Measurements from ENCODE around the gene CCDC141. TPM values are rescaled to one million over a fixed set of nuclear protein-coding genes. Genes with fewer than 3 reads are reported as not detected.
A peak's percentile ranks its signal among the peaks of the same experiment; 100 is the strongest.

CCDC141 gene
- total and polyA plus RNA-seq, 2 experiments from 2014 or later = 11.7 to 13.4 TPM

DNA sequence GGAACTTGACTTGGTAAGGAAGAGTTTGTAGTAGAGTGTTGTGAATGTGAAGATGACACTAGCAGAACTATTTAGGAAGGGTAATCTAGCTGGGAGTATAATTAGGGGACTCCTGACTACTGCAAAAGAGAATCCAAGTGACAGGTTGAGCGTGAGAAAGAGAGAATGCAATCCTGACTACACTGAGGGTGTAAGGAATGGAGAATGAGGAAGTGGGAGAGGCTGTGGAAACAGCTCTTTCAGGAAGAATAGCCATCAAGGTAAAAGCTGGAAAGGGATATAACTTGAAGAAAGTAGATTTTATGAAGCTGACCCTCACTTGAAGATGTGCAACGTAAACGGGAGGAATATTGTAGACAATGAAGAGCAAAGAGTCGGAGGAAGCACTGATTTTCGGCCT, 201.6 kb downstream of the CCDC141 start:
- Mint-ChIP-seq H3K4me3 (no peak overlapping the region), H3K9me3 (peaks cover 8% of the 10 kb centered on the region; the same call in 2 of the 3 replicates), H3K36me3 (ENCODE audit: low read depth) (peaks cover 24% of the 10 kb centered on the region), H3K27me3 (ENCODE audit: insufficient read depth, low read depth, poor library complexity) (peaks cover 2% of the 10 kb centered on the region), H3K27ac (no peak overlapping the region), H3K4me1 (peaks cover 27% of the 10 kb centered on the region)
- Histone ChIP-seq H3K9me2 (ENCODE audit: insufficient read depth) (no peaks in the 10 kb centered on the region), H3K4me3 (no peak overlapping the region), H3K36me3 (ENCODE audit: insufficient read depth) (no peaks in the 10 kb centered on the region), H3K4me1 (ENCODE audit: insufficient read depth) (peaks cover 35% of the 10 kb centered on the region), H3K79me2 (replicated peaks; ENCODE audit: insufficient read depth) (no peaks in the 10 kb centered on the region), H4K20me1 (replicated peaks; ENCODE audit: insufficient read depth) (no peaks in the 10 kb centered on the region), H3K27ac (ENCODE audit: low read depth) (no peak overlapping the region), H3F3A (replicated peaks; ENCODE audit: low read depth) (no peaks in the 10 kb centered on the region), H2AFZ (no peak overlapping the region), H3K4me2 (no peak overlapping the region), H3K27me3 (ENCODE audit: insufficient read depth) (no peaks in the 10 kb centered on the region)
- ATAC-seq (no peak), DNase-seq (ENCODE audit: low spot score) (no peak)
- TF ChIP-seq, protein P1, sequence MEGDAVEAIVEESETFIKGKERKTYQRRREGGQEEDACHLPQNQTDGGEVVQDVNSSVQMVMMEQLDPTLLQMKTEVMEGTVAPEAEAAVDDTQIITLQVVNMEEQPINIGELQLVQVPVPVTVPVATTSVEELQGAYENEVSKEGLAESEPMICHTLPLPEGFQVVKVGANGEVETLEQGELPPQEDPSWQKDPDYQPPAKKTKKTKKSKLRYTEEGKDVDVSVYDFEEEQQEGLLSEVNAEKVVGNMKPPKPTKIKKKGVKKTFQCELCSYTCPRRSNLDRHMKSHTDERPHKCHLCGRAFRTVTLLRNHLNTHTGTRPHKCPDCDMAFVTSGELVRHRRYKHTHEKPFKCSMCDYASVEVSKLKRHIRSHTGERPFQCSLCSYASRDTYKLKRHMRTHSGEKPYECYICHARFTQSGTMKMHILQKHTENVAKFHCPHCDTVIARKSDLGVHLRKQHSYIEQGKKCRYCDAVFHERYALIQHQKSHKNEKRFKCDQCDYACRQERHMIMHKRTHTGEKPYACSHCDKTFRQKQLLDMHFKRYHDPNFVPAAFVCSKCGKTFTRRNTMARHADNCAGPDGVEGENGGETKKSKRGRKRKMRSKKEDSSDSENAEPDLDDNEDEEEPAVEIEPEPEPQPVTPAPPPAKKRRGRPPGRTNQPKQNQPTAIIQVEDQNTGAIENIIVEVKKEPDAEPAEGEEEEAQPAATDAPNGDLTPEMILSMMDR (conservative IDR thresholded peaks at IDR 0.05; ENCODE audit: low read depth in 2 of 2) = no peak
- TF ChIP-seq STAT1 (IDR thresholded peaks at IDR 0.05; ENCODE audit: unreplicated experiment) (no peak), ZNF331 (CRISPR knock-in tag; IDR thresholded peaks at IDR 0.05; ENCODE audit: low read depth) (no peak), EZH2phosphoT487 (IDR thresholded peaks at IDR 0.05; ENCODE audit: unreplicated experiment) (no peak), ETS1 (IDR thresholded peaks at IDR 0.05) (no peak), REST (IDR thresholded peaks at IDR 0.05; ENCODE audit: unreplicated experiment) (no peak), EZH2 (IDR thresholded peaks at IDR 0.05; ENCODE audit: low read depth, unreplicated experiment) (no peak)

GRCh38 chr2:178846458-178846802, 203.5 kb downstream of the CCDC141 start:
- Mint-ChIP-seq H3K4me1 (peaks cover 32% of the 10 kb centered on the region), H3K36me3 (ENCODE audit: low read depth) (peaks cover 24% of the 10 kb centered on the region), H3K27ac (peak overlapping the region; percentile 57; the same call in 1 of the 2 replicates), H3K27me3 (ENCODE audit: insufficient read depth, low read depth, poor library complexity) (peaks cover 2% of the 10 kb centered on the region), H3K4me3 (no peak overlapping the region), H3K9me3 (peaks cover 8% of the 10 kb centered on the region; the same call in 2 of the 3 replicates)
- no peaks in the 10 kb centered on the region for H3K36me3 ChIP-seq (ENCODE audit: insufficient read depth)
- no peaks in the 10 kb centered on the region for H4K20me1 ChIP-seq (replicated peaks; ENCODE audit: insufficient read depth)
- no peak overlapping the region for H3K27ac ChIP-seq (ENCODE audit: low read depth)
- H3K4me3 ChIP-seq = 0 out of 2 replicates have a peak overlapping the region, but pooled peaks have one; percentile 23
- no peaks in the 10 kb centered on the region for H3K27me3 ChIP-seq (ENCODE audit: insufficient read depth)
- peak; percentile 12 for DNase-seq (ENCODE audit: low spot score)
- peak; percentile 25; the same call in 2 of the 3 replicates for ATAC-seq
- peak overlapping the region; percentile 61 for H3K4me2 ChIP-seq
- H3K9me2 ChIP-seq (ENCODE audit: insufficient read depth) = no peaks in the 10 kb centered on the region
- H2AFZ ChIP-seq = no peak overlapping the region
- H3K4me1 ChIP-seq (ENCODE audit: insufficient read depth) = peaks cover 36% of the 10 kb centered on the region
- H3K79me2 ChIP-seq (replicated peaks; ENCODE audit: insufficient read depth) = no peaks in the 10 kb centered on the region
- no peaks in the 10 kb centered on the region for H3F3A ChIP-seq (replicated peaks; ENCODE audit: low read depth)
- TF ChIP-seq POLR2AphosphoS5 (IDR thresholded peaks at IDR 0.05; ENCODE audit: low read depth) (no peak), EZH2phosphoT487 (IDR thresholded peaks at IDR 0.05; ENCODE audit: unreplicated experiment) (no peak), EZH2 (IDR thresholded peaks at IDR 0.05; ENCODE audit: low read depth, unreplicated experiment) (no peak), JUNB (IDR thresholded peaks at IDR 0.05; ENCODE audit: unreplicated experiment) (no peak), ETS1 (IDR thresholded peaks at IDR 0.05) (no peak), ZNF114 (CRISPR knock-in tag; IDR thresholded peaks at IDR 0.05) (no peak)
- TF ChIP-seq, protein P1 (conservative IDR thresholded peaks at IDR 0.05; ENCODE audit: low read depth in 2 of 2) = no peak

Measured in GM23338 (cell line).